Upper lobe of left lung (tissue), 6 donors: ENCODE results near the gene TP53TG5. TPM values are rescaled to one million over a fixed set of nuclear protein-coding genes. Genes with fewer than 3 reads are reported as not detected.

Experiments
- ATAC-seq, 2 donors: fragments of 200-7000 bp; cut with Tn5 transposase; one replicate each; pipeline ENCODE4 v1.9.1; 2022; ENCODE audit warnings: mild to moderate bottlenecking in 2 of 2, moderate library complexity in 2 of 2; ENCODE audit not compliant: low FRiP score in 2 of 2
- DNase-seq, 2 donors: peaks; one replicate each; pipeline ENCODE4 v3.0.0-alpha.2; 2019 to 2020
- H3K27ac ChIP-seq, 4 donors: fragments of 200-600 bp; sonication (generic); one replicate each; pipeline ENCODE4 v1.5.1; 2016 to 2019
- H3K27me3 ChIP-seq, 4 donors: fragments of 200-600 bp; sonication (generic); one replicate each; pipeline ENCODE4 v1.5.1; 2017 to 2019
- H3K36me3 ChIP-seq, 4 donors: fragments of 200-600 bp; sonication (generic); one replicate each; pipeline ENCODE4 v1.5.1; 2016 to 2019
- H3K4me1 ChIP-seq, 4 donors: fragments of 200-600 bp; sonication (generic); one replicate each; pipeline ENCODE4 v1.5.1; 2018 to 2019
- H3K4me3 ChIP-seq, 4 donors: fragments of 200-600 bp; sonication (generic); one replicate each; pipeline ENCODE4 v1.5.1; 2017 to 2019; ENCODE audit warnings: mild to moderate bottlenecking in 2 of 4, moderate library complexity in 1 of 4
- H3K9me3 ChIP-seq, 4 donors: fragments of 200-600 bp; sonication (generic); one replicate each; pipeline ENCODE4 v1.5.1; 2018 to 2019
- EP300 ChIP-seq, 4 donors: sonication (generic); formaldehyde crosslinking; IDR thresholded peaks; one replicate each; pipeline ENCODE4 v1.5.1; 2017; ENCODE audit warnings: antibody characterized with exemption in 4 of 4, control low read depth in 2 of 4
- POLR2A ChIP-seq, 4 donors: fragments of 450-650 bp; IDR thresholded peaks; one replicate each; pipeline ENCODE4 v1.5.1; 2016 to 2017; ENCODE audit warnings: antibody characterized with exemption in 4 of 4, mild to moderate bottlenecking in 2 of 4
- POLR2AphosphoS5 ChIP-seq, 2 donors: sonication (generic); formaldehyde crosslinking; IDR thresholded peaks; one replicate each; pipeline ENCODE4 v1.5.1; 2017; ENCODE audit warnings: antibody characterized with exemption in 2 of 2
- WGBS, 2 donors: methylation state at CpG; one replicate each; pipeline ENCODE4 v1.1.5; 2017 to 2018; 5-methylcytosine and 5-hydroxymethylcytosine counted together
- total RNA-seq, 6 donors: library from RNA; depleted of rRNA in 4 of 6; stranded (reverse); fragments of >200 nt in 4 of 6; gene quantifications; one replicate each; pipeline versions ENCODE4 v1.1.0 to v1.2.1, GENCODE V29; 2016 to 2021
- TF ChIP-seq, protein P1 (sequence below), 6 experiments: fragments of 450-650 bp in 4 of 6; fragments of 200-600 bp in 2 of 6; sonication (generic) in 2 of 6; IDR thresholded peaks; one replicate each; pipeline ENCODE4 v1.5.1; 2016 to 2019; ENCODE audit warnings: antibody characterized with exemption in 6 of 6
- donor health status: DM: no; HTN: no; CAD: no; lungs with moderate emphysema.
- donor health status: DM: no; HTN: yes; CAD: no; lungs with severe emphysema.

Gene TP53TG5
- total RNA-seq, 6 donors from 2014 or later: not detected

DNA sequence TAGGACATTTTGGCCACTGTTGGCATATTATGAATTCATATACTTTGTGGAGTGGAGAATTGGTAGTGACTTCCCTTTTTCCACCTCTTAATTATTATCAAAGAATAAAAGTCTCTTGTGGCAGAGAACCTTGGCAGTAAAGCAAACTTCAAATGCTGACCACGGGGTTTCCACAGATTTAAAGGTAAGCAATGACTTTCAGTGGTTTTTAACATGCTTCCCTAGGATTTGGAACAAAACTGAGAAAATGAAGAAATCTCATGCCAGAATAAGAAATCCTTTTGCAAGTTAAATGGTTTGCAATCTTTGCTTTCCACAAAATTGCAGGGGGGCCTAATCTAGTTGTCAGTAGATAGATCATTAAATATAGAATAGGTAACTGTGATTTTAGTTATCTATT is 27.9 kb downstream of the TP53TG5 start:
- WGBS, 2 donors: 37 to 52% methylated on average over 1 of the region's 1 CpG
- DNase-seq (no peak), ATAC-seq (no peak)
- no peaks in the 10 kb centered on the region for H3K27me3 ChIP-seq
- H3K36me3 ChIP-seq: no peaks in the 10 kb centered on the region
- H3K4me3 ChIP-seq: no peak overlapping the region
- H3K27ac ChIP-seq: no peak overlapping the region
- TF ChIP-seq POLR2AphosphoS5 (IDR thresholded peaks at IDR 0.05) (no peak), EP300 (IDR thresholded peaks at IDR 0.05) (no peak), POLR2A (IDR thresholded peaks at IDR 0.05) (no peak)
- TF ChIP-seq, protein P1, sequence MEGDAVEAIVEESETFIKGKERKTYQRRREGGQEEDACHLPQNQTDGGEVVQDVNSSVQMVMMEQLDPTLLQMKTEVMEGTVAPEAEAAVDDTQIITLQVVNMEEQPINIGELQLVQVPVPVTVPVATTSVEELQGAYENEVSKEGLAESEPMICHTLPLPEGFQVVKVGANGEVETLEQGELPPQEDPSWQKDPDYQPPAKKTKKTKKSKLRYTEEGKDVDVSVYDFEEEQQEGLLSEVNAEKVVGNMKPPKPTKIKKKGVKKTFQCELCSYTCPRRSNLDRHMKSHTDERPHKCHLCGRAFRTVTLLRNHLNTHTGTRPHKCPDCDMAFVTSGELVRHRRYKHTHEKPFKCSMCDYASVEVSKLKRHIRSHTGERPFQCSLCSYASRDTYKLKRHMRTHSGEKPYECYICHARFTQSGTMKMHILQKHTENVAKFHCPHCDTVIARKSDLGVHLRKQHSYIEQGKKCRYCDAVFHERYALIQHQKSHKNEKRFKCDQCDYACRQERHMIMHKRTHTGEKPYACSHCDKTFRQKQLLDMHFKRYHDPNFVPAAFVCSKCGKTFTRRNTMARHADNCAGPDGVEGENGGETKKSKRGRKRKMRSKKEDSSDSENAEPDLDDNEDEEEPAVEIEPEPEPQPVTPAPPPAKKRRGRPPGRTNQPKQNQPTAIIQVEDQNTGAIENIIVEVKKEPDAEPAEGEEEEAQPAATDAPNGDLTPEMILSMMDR (IDR thresholded peaks at IDR 0.05): no peak
- H3K9me3 ChIP-seq: no peaks in the 10 kb centered on the region
- peaks cover 21 to 32% (median 25%) of the 10 kb centered on the region in 4 donors for H3K4me1 ChIP-seq

DNA sequence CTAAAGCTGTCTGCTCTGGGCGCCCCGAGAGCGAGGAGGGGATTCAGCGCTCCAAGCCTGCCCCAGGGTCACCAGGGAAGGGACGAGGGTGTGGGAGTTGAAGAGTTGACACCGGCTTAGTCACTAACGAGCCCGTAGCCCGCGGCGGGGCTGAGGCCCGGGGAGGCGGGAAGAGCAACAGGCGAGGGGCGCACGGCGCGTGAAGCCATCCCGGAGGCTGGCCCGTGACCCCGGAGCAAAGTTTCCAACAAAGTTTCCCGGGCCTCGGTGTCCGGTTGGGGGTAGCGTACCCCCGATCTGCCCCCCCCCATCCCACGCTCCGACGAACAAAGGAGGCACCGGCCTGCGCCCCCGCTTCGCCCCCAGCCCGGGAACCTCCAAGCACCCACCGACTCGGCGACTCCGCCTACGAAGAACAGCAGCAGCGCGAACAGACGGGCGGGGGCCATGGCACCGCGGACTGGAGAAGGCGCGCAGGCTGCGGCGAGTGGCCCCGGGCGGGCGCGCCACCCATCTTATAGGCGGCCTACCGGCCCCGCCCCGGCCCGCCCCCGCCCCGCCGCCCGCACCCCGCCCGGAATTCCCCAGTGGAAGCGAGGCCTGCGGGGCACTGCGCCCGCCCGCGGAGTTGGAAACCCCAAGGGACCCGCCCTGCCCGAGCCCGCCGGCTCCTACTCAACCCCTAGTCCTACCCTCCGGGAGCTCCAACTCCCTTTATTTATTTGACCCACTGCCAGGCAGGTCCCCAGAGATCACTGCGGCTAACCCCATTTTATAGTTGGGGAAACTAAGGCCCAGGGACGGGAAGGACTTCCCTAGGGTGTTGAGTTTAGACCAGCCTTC is 30.0 kb downstream of the TP53TG5 start, which contains the start of gene SDC4:
Gene SDC4, minus strand, starts transcription at position 489 of the 843 bp plus-strand sequence. Its CDS starts 40 bp downstream, at position 449.
- WGBS, 2 donors: 2 to 13% methylated on average over 8 to 35 of the region's 77 CpGs
- Histone ChIP-seq H3K4me1 (peaks cover 41 to 47% (median 44%) of the 10 kb centered on the region in 4 donors), H3K36me3 (no peaks in the 10 kb centered on the region), H3K27me3 (no peaks in the 10 kb centered on the region), H3K9me3 (no peaks in the 10 kb centered on the region), H3K4me3 (peak within 1 kb of the TSS; percentile 55 to 88 (median 72)), H3K27ac (peak within 1 kb of the TSS; percentile 91 to 92 (median 92))
- DNase-seq: peak; percentile 81 to 95
- TF ChIP-seq EP300 (IDR thresholded peaks at IDR 0.05): peak in 1 of 4 donors; percentile 70
- peak; percentile 99 for TF ChIP-seq POLR2AphosphoS5 (IDR thresholded peaks at IDR 0.05)
- peak; percentile 83 to 99 (median 90) for TF ChIP-seq POLR2A (IDR thresholded peaks at IDR 0.05)
- TF ChIP-seq, protein P1 (IDR thresholded peaks at IDR 0.05): no peak
- peak; percentile 55 to 84 for ATAC-seq

DNA sequence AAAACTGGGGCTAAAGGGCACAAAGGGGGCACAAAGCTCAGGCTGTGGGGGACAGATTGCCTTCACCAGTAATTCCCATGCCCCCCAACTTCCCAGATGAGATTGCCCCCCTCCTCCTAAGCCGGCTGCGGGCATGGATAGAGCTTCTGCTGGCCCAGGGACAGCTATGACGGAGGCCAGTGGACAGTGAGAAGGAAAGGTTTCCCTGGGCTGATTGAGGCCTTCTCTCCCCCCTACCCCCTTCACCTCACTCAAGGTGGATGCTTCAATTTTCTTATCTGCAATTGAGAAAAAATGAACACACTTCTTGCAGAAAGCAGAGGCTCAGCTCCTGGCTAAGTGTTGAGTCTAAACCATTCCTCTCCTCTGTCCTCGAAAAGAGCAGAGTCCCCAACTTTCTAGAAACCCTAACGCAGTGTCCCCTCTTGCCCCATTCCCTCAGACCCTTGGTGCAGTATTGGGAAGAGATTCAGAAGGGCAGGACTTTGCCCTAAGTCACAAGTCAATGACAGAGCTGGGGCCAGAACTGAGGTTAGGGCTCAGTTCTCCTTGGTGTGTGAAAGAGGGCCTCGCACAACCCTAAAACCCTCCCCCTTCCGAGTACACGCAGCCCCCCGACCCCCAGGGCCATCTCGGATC is 30.7 kb downstream of the TP53TG5 start:
- WGBS, 2 donors: 29 to 58% methylated on average over 4 to 9 of the region's 10 CpGs
- TF ChIP-seq EP300 (IDR thresholded peaks at IDR 0.05): no peak
- TF ChIP-seq POLR2AphosphoS5 (IDR thresholded peaks at IDR 0.05): no peak
- TF ChIP-seq, protein P1 (IDR thresholded peaks at IDR 0.05): no peak
- TF ChIP-seq POLR2A (IDR thresholded peaks at IDR 0.05): no peak
- Histone ChIP-seq H3K36me3 (no peaks in the 10 kb centered on the region), H3K27me3 (no peaks in the 10 kb centered on the region), H3K4me1 (peaks cover 48 to 54% (median 51%) of the 10 kb centered on the region in 4 donors), H3K27ac (peak overlapping the region; percentile 91 to 92 (median 92)), H3K4me3 (peak overlapping the region; percentile 55 to 88 (median 72)), H3K9me3 (no peaks in the 10 kb centered on the region)
- ATAC-seq: peak in 1 of 2 donors; percentile 3
- no peak for DNase-seq

DNA sequence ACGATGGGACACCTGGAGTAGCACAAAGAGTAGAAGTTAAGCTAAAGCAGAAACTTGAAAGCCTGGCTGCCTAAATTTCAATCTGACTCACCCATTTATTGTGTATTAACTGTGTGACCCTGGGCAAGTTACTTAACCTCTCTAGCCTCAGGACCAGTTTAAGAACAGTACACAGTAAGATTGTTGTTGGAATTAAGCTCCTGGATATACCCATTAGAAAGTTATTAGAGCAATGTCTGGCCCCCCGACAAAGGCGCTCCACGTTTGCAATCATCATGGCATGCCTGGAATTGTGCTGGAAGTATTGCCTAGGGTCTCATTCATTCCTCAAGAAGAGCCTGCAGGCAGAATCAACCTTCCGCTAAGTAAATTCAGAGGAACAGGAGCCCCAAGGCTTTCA is 31.3 kb downstream of the TP53TG5 start:
- 67 to 80% methylated on average over 5 of the region's 5 CpGs for WGBS, 2 donors

More for the DNA sequence above, 31.3 kb downstream of the TP53TG5 start:
- Histone ChIP-seq H3K4me1 (peaks cover 54 to 60% (median 57%) of the 10 kb centered on the region in 4 donors), H3K27ac (peak overlapping the region; percentile 91 to 92 (median 92)), H3K36me3 (no peaks in the 10 kb centered on the region), H3K27me3 (no peaks in the 10 kb centered on the region), H3K4me3 (peak overlapping the region; percentile 55 to 88 (median 72)), H3K9me3 (no peaks in the 10 kb centered on the region)
- DNase-seq: no peak
- no peak for ATAC-seq
- no peak for TF ChIP-seq POLR2AphosphoS5 (IDR thresholded peaks at IDR 0.05)
- no peak for TF ChIP-seq EP300 (IDR thresholded peaks at IDR 0.05)
- no peak for TF ChIP-seq POLR2A (IDR thresholded peaks at IDR 0.05)
- TF ChIP-seq, protein P1 (IDR thresholded peaks at IDR 0.05): no peak
